ENCODE measurements around the gene NYAP2.

NYAP2 gene

GRCh38 chr2:225411452-225411851 is 11.9 kb downstream of the NYAP2 start:
- TF ChIP-seq CTCF (IDR thresholded peaks at IDR 0.05; ENCODE audit: insufficient read depth, low read depth, low read length, missing control alignments), result no peak
- no peak for DNase-seq (ENCODE audit: low read depth)
- no peak overlapping the region for H3K4me3 ChIP-seq (ENCODE audit: low read length)

- no peak for TF ChIP-seq CTCF (IDR thresholded peaks at IDR 0.05; ENCODE audit: insufficient read depth, low read depth, low read length, missing control alignments)
- no peak for DNase-seq (ENCODE audit: low read depth)
- no peak overlapping the region for H3K4me3 ChIP-seq (ENCODE audit: low read length)
These were observed 14.3 kb downstream of the NYAP2 start for GRCh38 chr2:225413786-225414185.

- no peak overlapping the region for H3K4me3 ChIP-seq (ENCODE audit: low read length)
- no peak for TF ChIP-seq CTCF (IDR thresholded peaks at IDR 0.05; ENCODE audit: insufficient read depth, low read depth, low read length, missing control alignments)
- DNase-seq (ENCODE audit: low read depth), result no peak
These were observed 15.4 kb downstream of the NYAP2 start for GRCh38 chr2:225414902-225415301.

GRCh38 chr2:225415341-225415740 is 15.8 kb downstream of the NYAP2 start:
- no peak overlapping the region for H3K4me3 ChIP-seq (ENCODE audit: low read length)
- no peak for DNase-seq (ENCODE audit: low read depth)
- no peak for TF ChIP-seq CTCF (IDR thresholded peaks at IDR 0.05; ENCODE audit: insufficient read depth, low read depth, low read length, missing control alignments)

- TF ChIP-seq CTCF (IDR thresholded peaks at IDR 0.05; ENCODE audit: insufficient read depth, low read depth, low read length, missing control alignments), result no peak
- no peak for DNase-seq (ENCODE audit: low read depth)
- no peak overlapping the region for H3K4me3 ChIP-seq (ENCODE audit: low read length)
These were observed 16.3 kb downstream of the NYAP2 start for GRCh38 chr2:225415792-225416191.

GRCh38 chr2:225416616-225417367 is 17.3 kb downstream of the NYAP2 start:
- TF ChIP-seq CTCF (IDR thresholded peaks at IDR 0.05; ENCODE audit: insufficient read depth, low read depth, low read length, missing control alignments), result no peak
- DNase-seq (ENCODE audit: low read depth), result no peak
- no peak overlapping the region for H3K4me3 ChIP-seq (ENCODE audit: low read length)

GRCh38 chr2:225419033-225419432 is 19.5 kb downstream of the NYAP2 start:
- H3K4me3 ChIP-seq (ENCODE audit: low read length), result no peak overlapping the region
- DNase-seq (ENCODE audit: low read depth), result no peak
- no peak for TF ChIP-seq CTCF (IDR thresholded peaks at IDR 0.05; ENCODE audit: insufficient read depth, low read depth, low read length, missing control alignments)
